Medulla oblongata (tissue), 1 donor: Measurements from ENCODE around the gene FAM131B.

ENCODE experiments used
- DNase-seq: peaks from one replicate; pipeline ENCODE4 v3.0.0-alpha.2; 2015; ENCODE audit errors: extremely low spot score

Gene FAM131B

DNA sequence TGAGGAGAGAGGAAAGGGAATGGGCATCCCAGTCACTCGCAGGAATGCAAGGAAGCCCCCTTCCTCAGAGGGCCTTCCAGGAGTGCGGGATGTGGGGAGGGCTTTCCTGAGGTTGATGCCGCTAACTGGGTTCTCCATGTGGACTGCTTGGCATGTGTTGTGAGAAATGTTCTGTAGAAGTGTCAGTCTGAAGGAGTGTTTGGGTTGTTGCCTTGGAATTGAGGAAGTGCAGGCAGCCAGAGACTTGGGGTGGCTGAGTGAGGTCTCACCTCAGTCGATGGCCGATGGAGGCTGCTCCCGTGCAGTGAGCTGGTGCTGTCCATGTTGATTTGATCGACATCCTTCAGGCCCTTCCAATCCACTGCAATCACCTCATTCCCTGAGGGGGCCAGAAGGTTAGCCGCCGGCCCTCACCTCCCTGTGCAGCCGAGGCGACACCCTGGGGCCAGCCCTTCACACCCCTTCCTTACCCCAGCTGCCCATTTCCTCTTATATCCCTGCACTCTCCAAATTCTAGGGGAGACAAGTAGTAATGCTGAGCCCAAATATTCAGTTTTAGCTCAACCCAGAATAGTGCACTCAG is 2.7 kb downstream of the FAM131B start:
- no peak for DNase-seq

DNA sequence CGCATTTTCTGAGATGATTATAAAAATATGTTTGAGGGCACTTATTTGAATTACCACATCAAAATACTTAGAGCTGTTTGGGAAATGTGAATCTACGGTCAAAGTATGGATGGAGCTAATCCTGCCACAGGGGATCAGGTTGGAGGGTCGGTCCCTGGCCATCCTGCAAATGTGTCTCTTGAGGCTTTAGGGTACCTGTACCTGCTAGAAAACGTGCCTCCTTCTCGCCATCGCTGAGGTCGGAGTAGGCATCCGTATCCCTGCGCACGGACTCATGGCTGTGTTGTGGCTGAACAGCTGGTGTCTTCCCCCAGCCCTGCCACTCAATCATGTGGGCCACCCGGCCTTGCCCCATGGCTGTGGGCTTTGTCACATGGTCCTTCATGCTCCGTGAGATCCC is 3.9 kb downstream of the FAM131B start:
- no peak for DNase-seq

DNA sequence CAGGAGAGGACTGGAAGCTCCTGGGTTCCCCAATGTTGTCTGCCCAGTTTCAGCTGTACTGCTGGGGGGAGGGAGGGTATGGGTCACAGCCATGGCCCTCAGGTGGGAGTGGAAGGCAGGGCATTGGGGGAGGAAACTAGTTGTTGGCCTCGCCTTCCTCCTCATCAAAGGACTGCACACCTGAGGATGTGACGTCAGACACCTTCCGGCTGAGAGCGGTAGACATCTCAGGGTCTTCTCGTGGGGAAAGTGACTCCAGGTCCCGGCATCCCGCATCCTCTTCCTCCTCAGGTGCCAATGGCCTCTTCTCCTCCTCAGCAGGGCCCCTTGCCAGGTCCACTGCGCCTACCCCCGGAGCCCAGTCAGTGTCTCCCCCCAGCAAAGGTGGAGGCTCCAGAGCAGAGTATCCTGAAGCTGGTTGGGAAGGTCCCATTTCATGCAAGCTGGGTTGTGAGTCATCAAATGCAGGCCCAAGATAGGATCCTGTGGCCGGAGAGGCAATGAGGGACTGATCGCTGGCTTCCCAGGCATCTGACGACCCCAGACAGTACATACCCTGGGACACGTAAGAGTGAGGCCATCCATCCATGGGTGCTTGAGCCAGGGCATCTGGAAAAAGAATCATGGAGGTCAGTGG is 6.0 kb downstream of the FAM131B start:
- no peak for DNase-seq

DNA sequence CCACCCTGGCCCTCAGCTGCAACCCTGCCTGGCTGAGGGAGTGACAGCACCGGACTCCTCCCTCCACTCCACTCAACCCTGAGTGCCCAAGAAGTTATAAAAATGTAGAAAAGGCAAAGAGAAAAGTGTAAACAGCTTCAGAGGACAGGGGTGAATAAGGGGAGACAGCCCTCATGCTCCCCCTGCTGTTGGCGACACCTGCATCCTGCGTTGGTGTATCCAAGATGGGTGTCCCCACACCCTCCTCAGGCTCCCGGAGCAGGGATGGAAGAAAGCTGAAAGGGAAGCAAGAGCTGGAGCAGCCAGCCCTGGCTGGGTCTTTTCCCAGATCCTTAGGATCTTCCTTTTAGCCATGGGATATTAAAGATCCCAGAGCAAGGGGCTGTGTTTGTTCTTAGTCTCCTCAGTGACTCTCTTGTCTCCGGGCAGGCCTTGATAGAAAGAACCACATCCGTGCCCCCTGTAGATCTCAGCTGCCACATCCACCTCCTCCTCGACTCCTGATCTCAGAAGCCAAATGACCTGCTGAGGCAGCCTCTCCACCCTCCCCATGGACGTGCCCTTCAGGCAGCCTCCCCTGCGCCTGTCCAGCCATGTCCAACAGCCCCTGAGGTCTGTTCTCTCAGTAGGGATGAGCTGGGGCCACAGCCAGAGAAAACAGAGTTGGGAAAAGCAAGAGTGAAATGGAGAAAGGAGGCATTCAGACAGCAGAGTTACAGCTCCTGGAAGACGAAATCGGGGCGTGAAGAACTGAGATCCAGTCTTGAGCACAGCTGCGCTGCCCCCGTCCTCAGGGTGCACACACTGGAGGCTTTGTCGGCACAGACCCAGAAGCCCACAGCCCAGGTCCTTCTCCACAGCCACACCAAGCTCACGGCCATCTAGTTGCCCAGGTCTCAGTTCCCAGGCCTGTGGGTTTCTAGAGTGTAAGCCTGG is 6.8 kb downstream of the FAM131B start:
- no peak for DNase-seq

DNA sequence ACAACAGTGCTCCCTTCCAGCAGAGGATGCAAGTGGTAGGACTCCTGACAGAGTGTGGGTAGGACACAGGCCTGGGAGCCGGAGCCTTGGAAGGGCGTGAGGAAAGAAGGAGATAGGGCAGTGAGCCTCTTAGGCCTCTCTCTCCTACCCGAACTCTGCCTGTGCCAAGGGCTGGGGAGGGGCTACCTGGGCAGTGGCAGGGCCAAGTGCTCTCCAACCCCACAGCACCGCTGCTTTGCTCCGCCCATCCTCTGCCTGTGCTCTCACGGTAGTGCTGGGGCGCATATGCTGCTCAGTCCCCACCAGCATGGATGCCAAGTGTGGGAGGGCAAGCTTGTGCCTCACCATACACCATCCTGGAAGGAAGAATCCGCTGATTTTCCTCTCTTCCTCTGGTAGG is 7.5 kb downstream of the FAM131B start:
- no peak for DNase-seq

DNA sequence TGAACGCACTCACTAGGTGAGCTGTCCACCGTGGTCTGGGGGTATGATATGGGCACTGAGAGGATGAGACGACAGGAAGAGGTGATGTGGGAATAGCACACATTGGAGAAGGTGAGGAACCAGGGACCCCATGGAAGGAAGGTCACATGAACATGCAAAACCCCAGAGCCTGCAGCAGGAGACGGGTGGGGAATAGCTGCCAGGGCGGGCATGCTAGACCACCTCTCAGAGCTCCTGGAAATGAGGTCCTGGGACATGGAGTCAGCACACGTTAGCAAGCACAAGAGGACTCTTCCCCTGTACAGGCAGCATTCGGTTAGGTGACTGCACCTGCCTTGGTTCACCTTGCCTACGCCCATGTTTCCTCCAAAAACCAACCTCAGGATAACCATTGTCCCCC is 8.1 kb downstream of the FAM131B start:
- DNase-seq, result no peak

DNA sequence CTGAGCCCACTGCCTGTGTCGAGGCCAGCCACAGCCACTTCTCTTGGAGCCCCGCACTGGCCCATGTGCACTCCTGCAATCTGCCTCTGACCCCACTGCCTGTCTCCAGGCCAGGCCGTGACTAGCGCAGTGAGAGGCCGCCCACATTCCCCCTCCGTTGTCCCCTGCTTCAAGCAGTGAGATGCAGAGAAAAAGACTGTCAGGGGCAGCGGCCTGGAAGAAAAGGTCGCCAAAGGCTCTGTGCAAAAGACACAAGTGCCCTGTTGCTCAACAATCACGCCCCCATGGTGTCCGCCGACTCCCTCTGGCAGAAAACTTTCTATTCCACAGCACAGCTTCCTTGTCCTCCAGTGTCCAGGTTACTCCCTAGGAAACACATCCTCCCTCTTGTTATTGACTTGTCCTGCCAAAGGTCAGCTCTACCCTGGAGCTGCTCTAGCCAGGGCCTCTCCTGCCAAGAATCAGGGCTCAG is 9.9 kb downstream of the FAM131B start:
- DNase-seq, result no peak

DNA sequence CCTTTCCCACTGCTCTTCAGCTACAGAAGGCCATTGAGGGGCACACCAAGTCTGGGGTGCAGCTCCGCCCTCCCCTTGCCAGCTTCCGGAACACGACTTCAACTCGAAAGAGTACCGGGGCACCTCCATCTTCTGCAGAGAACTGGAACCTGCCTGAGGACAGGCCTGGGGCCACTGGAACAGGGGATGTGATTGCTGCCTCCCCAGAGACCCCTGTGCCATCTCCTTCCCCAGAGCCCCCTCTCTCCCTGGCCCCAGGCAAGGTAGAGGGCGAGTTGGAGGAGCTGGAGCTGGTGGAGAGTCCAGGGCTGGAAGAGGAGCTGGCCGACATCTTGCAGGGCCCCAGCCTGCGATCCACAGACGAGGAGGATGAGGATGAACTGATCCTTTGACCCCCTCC is 10.9 kb downstream of the FAM131B start:
- DNase-seq, result no peak

DNA sequence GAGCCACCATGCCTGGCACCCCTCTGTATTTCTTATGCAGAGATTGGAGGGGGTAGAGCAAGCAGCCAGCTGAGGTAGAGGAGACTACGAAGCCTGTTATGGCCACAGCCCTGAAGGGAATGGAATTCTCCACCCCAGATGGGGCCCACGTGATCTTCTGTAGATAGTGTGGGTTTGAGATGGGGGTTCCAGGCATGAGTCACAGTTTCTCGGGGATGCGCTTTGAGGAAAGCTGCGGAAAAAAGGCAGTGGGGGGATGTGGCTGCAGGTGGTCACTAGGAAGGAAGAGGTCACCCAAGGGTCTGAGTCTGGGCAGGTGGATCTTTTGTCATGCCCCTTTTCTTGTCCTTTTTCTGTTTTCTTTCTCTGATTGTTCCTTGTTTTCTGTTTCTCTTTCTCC is 11.5 kb downstream of the FAM131B start:
- DNase-seq, result no peak

DNA sequence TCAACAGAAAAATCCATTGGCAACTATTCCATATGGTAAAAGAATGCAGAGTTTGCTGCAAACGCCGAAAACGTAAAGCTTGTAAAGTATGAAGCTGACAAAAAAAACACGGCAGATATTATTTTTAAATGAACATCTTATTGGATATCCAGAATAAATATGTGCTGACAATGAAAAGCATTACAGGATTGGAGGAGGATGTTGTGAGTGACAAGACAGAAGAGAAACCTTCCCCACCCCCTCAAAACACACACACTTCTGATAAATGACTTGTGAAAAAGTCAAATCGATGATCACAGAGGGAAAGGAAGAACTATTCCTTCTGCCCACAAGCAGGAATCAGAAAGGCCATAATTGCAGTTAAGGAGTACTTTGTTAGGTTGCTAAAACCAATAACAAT is 14.6 kb downstream of the FAM131B start:
- no peak for DNase-seq

DNA sequence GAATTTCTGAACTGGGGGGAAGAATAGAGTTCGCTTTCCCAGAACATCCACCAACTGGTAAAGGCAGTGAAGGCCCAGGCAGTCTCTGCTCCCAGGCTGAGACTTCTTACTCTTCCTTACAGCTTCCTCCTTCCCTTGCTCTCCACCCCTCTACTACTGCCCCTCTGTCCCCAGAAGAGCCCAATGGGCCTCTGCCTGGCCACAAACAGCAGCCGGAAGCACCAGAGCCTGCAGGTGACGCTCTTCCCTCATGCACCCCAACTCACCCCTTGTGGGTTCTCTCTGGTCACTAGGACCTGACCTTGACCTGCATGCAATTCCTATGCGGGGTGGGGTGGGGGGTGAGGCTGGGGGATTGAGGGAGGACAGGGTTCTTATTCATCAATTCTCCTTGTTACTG is 16.5 kb downstream of the FAM131B start:
- no peak for DNase-seq

DNA sequence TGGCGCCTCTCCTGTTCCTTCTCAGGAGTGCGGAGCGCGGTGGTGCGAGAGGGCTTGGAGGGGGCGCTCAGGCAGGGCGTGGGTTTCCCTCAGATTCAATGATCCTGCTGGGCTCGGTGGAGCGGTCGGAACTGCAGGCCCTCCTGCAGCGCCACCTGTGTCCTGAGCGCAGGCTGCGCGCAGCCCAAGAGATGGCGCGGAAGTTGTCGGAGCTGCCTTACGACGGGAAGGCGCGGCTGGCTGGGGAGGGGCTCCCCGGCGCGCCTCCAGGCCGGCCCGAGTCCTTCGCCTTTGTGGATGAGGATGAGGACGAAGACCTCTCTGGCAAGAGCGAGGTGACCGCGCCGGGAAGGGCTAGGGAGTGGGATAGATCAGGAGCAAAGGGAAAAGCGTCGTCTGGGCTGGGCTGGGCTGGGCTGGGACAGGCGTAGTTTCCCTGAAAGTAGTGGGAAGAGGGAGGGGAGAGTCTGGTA is 17.0 kb downstream of the FAM131B start:
- DNase-seq, result peak; percentile 47

DNA sequence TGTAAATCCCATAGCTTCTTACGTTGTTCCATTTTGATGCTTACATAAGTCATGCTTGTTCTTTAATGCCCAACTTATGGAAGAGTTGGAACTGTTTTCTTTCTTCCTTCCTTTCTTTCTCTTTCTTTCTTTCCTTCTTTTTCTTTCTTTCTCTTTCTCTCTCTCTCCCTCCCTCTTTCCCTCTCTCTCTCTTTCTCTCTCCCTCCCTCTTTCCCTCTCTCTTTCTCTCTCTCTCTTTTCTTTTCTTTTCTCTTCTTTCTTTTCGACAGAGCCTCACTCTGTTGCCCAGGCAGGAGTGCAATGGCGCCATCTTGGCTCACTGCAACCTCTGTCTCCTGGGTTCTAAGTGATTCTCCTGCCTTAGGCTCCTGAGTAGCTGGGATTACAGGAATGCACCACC is 18.9 kb downstream of the FAM131B start:
- DNase-seq, result no peak

DNA sequence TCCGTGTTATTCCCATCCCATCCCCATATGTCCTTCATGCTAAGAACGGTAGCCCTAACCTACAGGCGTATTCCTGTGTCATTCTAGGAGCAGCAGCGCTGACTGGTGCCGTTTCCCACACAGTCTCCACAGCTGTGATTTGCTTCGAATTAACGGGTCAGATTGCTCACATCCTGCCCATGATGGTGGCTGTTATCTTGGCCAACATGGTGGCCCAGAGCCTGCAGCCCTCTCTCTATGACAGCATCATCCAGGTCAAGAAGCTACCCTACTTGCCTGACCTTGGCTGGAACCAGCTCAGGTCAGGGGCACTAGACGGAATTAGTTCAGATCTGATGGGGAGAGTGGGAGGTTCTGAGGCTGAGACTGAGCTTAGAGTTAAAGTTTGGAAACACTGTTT is 20.7 kb downstream of the FAM131B start:
- no peak for DNase-seq

DNA sequence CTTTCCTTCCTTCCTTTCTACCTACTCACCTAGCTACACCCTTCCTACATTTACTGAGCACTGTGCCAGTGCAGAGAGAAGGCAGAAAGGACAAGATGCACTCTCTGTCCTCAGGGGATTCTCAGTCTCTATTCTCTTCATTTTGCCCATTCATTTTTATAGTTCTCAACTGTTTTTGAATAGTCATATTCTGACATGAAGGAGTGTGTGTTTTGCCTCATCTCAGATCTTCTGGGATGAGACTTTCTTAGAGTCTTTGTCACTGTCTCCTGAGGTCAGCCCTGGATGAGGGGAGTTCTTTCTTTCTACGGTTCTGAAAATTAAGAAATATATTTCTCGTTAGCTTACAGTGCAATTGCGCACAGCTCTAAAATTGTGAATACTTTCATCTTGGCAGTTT is 25.3 kb downstream of the FAM131B start:
- DNase-seq, result no peak

DNA sequence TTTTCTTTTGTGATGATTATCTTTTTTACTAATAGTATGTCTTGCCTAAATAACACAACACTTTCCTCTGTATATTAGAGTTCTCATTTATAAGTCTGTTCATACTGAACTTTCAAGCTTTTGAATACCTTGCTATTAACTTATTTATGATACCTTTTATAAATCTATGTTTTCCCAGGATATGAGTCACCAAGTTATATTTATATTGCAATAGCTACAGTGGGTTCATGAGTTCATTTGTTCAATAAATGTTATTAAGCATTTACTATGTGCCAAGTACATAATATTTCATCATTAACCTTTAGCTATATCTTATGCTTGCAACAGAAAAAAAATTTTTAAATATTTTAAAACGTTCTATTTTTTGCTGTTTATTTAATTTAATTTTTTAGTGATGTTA is 28.3 kb downstream of the FAM131B start:
- DNase-seq, result no peak

DNA sequence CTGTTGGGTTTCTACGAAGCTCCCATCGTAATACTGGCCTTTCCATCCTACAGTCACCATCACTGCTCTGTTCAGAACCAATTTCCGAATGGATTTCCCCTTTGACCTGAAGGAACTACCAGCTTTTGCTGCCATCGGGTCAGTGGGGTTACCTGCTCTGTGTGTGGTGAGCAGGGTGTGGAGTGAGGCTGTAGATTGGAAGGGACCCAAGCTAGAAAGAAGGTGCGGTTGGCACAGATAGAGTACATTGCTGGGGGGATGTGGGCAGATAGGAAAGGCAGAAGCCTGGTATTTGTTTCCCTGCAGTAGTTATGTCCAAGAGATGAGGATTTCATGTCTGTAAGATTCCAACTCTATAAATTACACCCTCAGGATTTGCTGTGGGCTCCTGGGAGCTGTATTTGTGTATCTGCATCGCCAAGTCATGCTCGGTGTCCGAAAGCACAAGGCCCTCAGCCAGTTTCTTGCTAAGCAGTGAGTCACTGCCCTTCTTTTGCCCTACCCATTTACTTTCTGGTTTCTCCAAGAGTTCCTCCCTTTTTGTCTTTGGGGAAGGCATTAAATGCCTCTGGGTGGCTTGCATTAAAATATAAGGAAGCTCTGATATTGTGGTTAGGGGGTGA is 31.2 kb downstream of the FAM131B start:
- DNase-seq, result no peak

DNA sequence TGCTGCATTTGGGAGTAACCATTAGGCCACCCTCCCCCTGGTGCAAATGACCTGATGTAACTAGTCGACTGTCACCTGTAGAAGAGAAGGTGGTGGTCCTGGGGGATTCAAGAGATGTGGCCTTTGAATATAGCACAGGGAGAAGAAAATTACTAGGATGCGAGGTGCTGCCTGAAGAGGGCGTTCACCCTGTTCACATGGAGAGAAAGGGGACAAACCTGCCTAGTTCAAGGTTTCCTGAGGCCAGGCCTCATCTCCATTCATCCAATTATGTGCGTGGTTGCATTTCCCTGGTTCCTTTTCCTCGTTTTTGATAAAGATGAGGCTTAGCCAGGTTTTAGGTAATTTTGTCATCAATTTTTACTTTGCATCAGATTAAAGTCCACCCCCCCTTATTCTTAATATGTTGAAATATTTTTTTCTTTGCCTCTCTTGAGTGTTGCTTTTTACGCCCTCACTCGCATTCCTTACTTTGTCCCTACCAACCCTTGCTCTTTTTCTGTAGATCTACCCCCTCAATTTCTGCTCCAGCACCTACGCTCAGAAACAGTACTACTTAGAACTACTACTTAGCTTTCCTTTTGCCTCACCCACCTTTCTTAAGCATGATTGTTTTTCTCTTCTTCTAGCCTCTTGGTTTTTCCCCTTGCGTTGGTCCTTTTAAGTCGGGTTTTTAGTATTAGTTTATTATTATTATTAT is 32.9 kb downstream of the FAM131B start:
- DNase-seq, result no peak

DNA sequence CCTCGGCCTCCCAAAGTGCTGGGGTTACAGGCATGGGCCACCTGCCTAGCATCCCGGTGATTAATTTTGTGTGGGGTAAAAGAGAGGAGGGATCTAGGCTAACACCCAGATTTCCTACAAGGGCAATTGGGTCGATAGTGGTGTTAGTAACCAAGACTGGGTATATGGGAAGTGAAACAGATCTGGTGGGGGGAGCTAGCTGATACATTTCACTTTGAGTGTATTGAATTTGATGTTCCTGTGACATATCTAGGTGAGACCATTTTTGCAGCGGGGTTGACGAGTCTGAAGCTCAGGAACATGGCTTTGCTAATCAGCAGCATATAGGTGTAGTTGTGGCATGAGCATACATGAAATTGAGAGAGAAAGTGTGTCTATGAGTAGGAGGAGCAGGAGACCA is 34.6 kb downstream of the FAM131B start:
- DNase-seq, result no peak

DNA sequence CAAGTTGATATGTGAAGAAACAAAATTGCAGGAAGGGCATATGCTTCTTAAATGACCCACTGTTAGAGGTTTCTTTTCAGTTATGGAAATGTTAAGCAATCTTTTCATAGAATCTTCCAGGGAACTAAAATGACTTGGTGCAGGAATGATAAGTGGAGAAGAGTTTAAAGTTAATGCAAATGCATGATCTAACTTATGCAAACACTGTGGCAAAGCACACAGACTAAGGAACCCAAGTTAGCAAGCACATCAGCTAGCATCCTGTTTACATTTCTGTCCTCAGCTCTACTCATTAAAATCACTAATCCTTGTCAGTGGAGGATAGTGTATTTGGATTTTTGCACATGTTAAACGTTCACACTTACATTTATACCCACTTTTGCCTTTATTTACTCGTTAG is 37.3 kb downstream of the FAM131B start:
- no peak for DNase-seq

DNA sequence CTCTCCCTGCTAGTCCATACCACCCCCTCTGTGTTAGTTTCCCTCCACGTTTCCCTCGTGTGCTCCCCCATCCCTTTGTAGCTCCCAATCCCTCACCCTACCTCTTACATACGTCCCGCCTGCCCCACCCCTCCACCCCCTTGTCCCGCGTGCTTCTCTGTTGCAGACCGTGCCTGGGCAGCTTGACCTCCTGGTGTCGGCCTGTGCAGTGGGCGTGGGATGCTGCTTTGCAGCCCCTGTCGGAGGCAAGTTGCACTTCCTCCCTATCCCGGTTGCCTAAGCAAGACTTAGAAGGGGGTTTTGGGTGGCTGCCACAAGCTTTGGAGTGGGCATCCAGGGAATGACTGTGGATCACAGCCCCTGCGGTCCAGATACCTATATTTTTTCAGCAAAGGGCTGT is 38.9 kb downstream of the FAM131B start:
- no peak for DNase-seq
